ENCODE results near the gene RPL13.
"Not testable (repeated sequence)": the region's sequence is repeated elsewhere in the genome, so short reads cannot be mapped to it uniquely, and the experiment has no call there.

The RPL13 gene

GRCh38 chr16:89582614-89583196, 22.2 kb downstream of the RPL13 start:
- peak overlapping the region; percentile 76 for H3K27ac ChIP-seq
- TF ChIP-seq CTCF (IDR thresholded peaks at IDR 0.05) (no peak), ZFX (IDR thresholded peaks at IDR 0.05; ENCODE audit: borderline replicate concordance) (no peak)

- TF ChIP-seq ZFX (IDR thresholded peaks at IDR 0.05; ENCODE audit: borderline replicate concordance) (no peak), CTCF (IDR thresholded peaks at IDR 0.05) (no peak)
- H3K27ac ChIP-seq, result no peak overlapping the region
Observed at GRCh38 chr16:89583197-89583894, 22.9 kb downstream of the RPL13 start.

- no peak for TF ChIP-seq ZFX (IDR thresholded peaks at IDR 0.05; ENCODE audit: borderline replicate concordance)
- no peak for TF ChIP-seq CTCF (IDR thresholded peaks at IDR 0.05)
- H3K27ac ChIP-seq, result no peak overlapping the region
Observed at GRCh38 chr16:89583895-89584644, 23.6 kb downstream of the RPL13 start.

GRCh38 chr16:89584768-89585549, 24.5 kb downstream of the RPL13 start:
- H3K27ac ChIP-seq, result peak overlapping the region; percentile 37; the same call in 1 of the 2 replicates

GRCh38 chr16:89586218-89586617, 25.7 kb downstream of the RPL13 start:
- peak overlapping the region; percentile 66 for H3K27ac ChIP-seq
- TF ChIP-seq ZFX (IDR thresholded peaks at IDR 0.05; ENCODE audit: borderline replicate concordance) (no peak), CTCF (IDR thresholded peaks at IDR 0.05) (no peak)

More at GRCh38 chr16:89584768-89585549, 24.5 kb downstream of the RPL13 start:
- TF ChIP-seq ZFX (IDR thresholded peaks at IDR 0.05; ENCODE audit: borderline replicate concordance) (no peak), CTCF (IDR thresholded peaks at IDR 0.05) (no peak)

- peak overlapping the region; percentile 66 for H3K27ac ChIP-seq
- TF ChIP-seq ZFX (IDR thresholded peaks at IDR 0.05; ENCODE audit: borderline replicate concordance) (no peak), CTCF (IDR thresholded peaks at IDR 0.05) (no peak)
Observed at GRCh38 chr16:89586853-89587252, 26.4 kb downstream of the RPL13 start.

GRCh38 chr16:89587676-89588075, 27.2 kb downstream of the RPL13 start:
- H3K27ac ChIP-seq, result not testable (repeated sequence)

Data from 22Rv1 (cell line).